GM12873 (cell line): ENCODE data around the gene RFC4.

Source experiments
- CTCF ChIP-seq: IDR thresholded peaks from 2 replicates; pipeline ENCODE4 v1.5.1; 2012; ENCODE audit warnings: low read depth, mild to moderate bottlenecking, moderate library complexity, low read length, control low read depth; ENCODE audit not compliant: insufficient read depth; ENCODE audit errors: missing control alignments

Gene RFC4

GRCh38 chr3:186821429-186822387 is 15.4 kb upstream of the RFC4 start:
- TF ChIP-seq CTCF, result peak; percentile 73

- TF ChIP-seq CTCF, result no peak
Observed at GRCh38 chr3:186818956-186819355, 12.7 kb upstream of the RFC4 start.

DNA sequence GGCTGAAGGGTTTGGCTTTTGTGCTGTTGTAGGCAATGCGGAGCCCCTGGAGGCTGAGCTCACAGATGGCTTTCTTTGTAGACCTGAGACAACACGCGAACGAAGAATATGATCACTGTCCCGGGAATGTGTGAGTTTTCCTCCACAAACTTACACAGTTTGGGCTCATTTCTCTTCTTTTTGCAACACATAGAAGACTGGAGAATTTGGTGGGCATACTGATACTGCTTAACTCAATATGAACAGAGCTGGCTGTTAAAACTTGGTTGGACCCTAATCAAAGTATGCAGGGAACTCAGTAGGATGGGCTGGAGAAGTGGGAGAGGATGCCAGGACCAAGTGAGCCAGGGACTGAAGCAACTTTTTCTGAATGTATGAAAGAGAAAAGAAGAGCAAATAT is 12.2 kb upstream of the RFC4 start:
- no peak for TF ChIP-seq CTCF

DNA sequence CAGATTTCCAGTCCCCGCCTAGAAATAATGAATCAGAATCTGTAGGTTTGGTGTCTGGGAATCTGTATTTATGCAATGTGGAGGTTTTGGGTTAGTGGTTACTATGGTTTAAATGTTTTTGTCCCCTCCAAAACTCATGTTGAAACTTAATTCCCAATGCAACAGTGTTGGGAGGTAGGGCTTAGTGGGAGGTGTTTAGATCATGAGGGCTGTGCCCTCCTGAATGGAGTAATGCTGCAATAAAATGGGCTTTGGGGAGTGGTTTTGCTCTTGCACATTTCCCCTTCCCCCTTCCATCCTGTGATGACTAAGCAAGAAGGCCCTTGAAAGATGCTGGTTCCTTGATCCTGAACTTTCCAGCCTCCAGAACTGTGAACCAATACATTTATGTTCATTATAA is 9.2 kb upstream of the RFC4 start:
- no peak for TF ChIP-seq CTCF

- TF ChIP-seq CTCF, result no peak
Observed at GRCh38 chr3:186814100-186814499, 7.8 kb upstream of the RFC4 start.

- no peak for TF ChIP-seq CTCF
Observed at GRCh38 chr3:186810336-186810996, 4.2 kb upstream of the RFC4 start.

- no peak for TF ChIP-seq CTCF
Observed at GRCh38 chr3:186807231-186807630, 949 bp upstream of the RFC4 start.
